Measurements from ENCODE around the gene CHL1.

GRCh38 chr3:194001-194400 lies 2.6 kb upstream of the CHL1 start:
- TF ChIP-seq CTCF (conservative IDR thresholded peaks at IDR 0.05 in 1 of 2, IDR thresholded peaks at IDR 0.05 in 1 of 2; ENCODE audit: low read depth in 1 of 2, low read length in 2 of 2), result no peak
- no peak for TF ChIP-seq EZH2 (IDR thresholded peaks at IDR 0.05; ENCODE audit: low read length, missing control alignments)

Data from fibroblast of lung (primary cell).